ENCODE measurements around the gene PCDHA12. TPM values are rescaled to one million over a fixed set of nuclear protein-coding genes. Genes with fewer than 3 reads are reported as not detected.

The PCDHA12 gene
- total and polyA plus RNA-seq, 4 donors, result 0.01 to 0.08 TPM; not detected in 2

- DNase-seq (ENCODE audit: low spot score), result no peak
- Histone ChIP-seq H3K27me3 (ENCODE audit: control insufficient read depth in 4 of 4, insufficient read depth in 4 of 4, low read length in 3 of 4) (peaks cover 0 to 6% (median 0%) of the 10 kb centered on the region in 4 donors), H3K4me1 (ENCODE audit: control insufficient read depth in 4 of 4, insufficient read depth in 4 of 4, low read length in 3 of 4) (peaks cover 0 to 18% (median 9%) of the 10 kb centered on the region in 4 donors), H3K9me3 (ENCODE audit: control insufficient read depth in 4 of 4, low read length in 3 of 4) (peaks cover 0 to 6% (median 2%) of the 10 kb centered on the region in 4 donors), H3K27ac (ENCODE audit: low read depth in 1 of 2, low read length in 2 of 2) (no peak overlapping the region), H3K4me3 (ENCODE audit: low read depth in 1 of 3, low read length in 3 of 3) (no peak overlapping the region), H3K36me3 (ENCODE audit: control insufficient read depth in 4 of 4, insufficient read depth in 3 of 4, low read depth in 1 of 4, low read length in 3 of 4) (no peaks in the 10 kb centered on the region), H3K9ac (ENCODE audit: low read depth in 1 of 2, low read length in 2 of 2) (no peak overlapping the region)
- TF ChIP-seq GABPA (IDR thresholded peaks at IDR 0.05 in 1 of 2, conservative IDR thresholded peaks at IDR 0.05 in 1 of 2), result no peak
- no peak for TF ChIP-seq TAF1 (conservative IDR thresholded peaks at IDR 0.05)
- no peak for TF ChIP-seq CTCF (IDR thresholded peaks at IDR 0.05; ENCODE audit: low read depth, low read length, missing input control)
- no peak for TF ChIP-seq RXRA (IDR thresholded peaks at IDR 0.05)
- TF ChIP-seq REST (IDR thresholded peaks at IDR 0.05), result no peak
- TF ChIP-seq HNF4G (IDR thresholded peaks at IDR 0.05), result no peak
- TF ChIP-seq SP1 (IDR thresholded peaks at IDR 0.05), result no peak
- TF ChIP-seq NR2F2 (IDR thresholded peaks at IDR 0.05), result no peak
- no peak for TF ChIP-seq MAX (IDR thresholded peaks at IDR 0.05)
- TF ChIP-seq RAD21 (IDR thresholded peaks at IDR 0.05), result no peak
- no peak for TF ChIP-seq HNF4A (conservative IDR thresholded peaks at IDR 0.05)
- TF ChIP-seq FOXA2 (IDR thresholded peaks at IDR 0.05), result no peak
- no peak for TF ChIP-seq FOXA1 (IDR thresholded peaks at IDR 0.05)
- TF ChIP-seq EGR1 (IDR thresholded peaks at IDR 0.05; ENCODE audit: low read depth in 2 of 2), result no peak
- TF ChIP-seq JUND (IDR thresholded peaks at IDR 0.05), result no peak
- WGBS, result 51% methylated on average over 4 of the region's 4 CpGs
Measured at GRCh38 chr5:140923601-140924000, 48.5 kb downstream of the PCDHA12 start.

- TF ChIP-seq RAD21 (IDR thresholded peaks at IDR 0.05) (no peak), NR2F2 (IDR thresholded peaks at IDR 0.05) (peak; percentile 32), HNF4A (conservative IDR thresholded peaks at IDR 0.05) (no peak)
- 6% methylated on average over 41 of the region's 41 CpGs for WGBS
- H3K27me3 ChIP-seq (ENCODE audit: control insufficient read depth in 4 of 4, insufficient read depth in 4 of 4, low read length in 3 of 4), result peaks cover 0 to 6% (median under 1%) of the 10 kb centered on the region in 4 donors
- H3K36me3 ChIP-seq (ENCODE audit: control insufficient read depth in 4 of 4, insufficient read depth in 3 of 4, low read depth in 1 of 4, low read length in 3 of 4), result no peaks in the 10 kb centered on the region
- no peak within 1 kb of the TSS for H3K27ac ChIP-seq (ENCODE audit: low read depth in 1 of 2, low read length in 2 of 2)
- no peak within 1 kb of the TSS for H3K9ac ChIP-seq (ENCODE audit: low read depth in 1 of 2, low read length in 2 of 2)
- H3K4me3 ChIP-seq (ENCODE audit: low read depth in 1 of 3, low read length in 3 of 3), result peak within 1 kb of the TSS; percentile 42 to 66 (median 53)
- H3K9me3 ChIP-seq (ENCODE audit: control insufficient read depth in 4 of 4, low read length in 3 of 4), result peaks cover 0 to 6% (median 2%) of the 10 kb centered on the region in 4 donors
- H3K4me1 ChIP-seq (ENCODE audit: control insufficient read depth in 4 of 4, insufficient read depth in 4 of 4, low read length in 3 of 4), result peaks cover 0 to 18% (median 9%) of the 10 kb centered on the region in 4 donors
- DNase-seq (ENCODE audit: low spot score), result no peak
Measured at GRCh38 chr5:140925806-140926442, 50.8 kb downstream of the PCDHA12 start, which contains the start of gene PCDHAC1. Gene PCDHAC1 (plus strand): TSS chr5:140926299. CDS start chr5:140926893, 594 bp downstream.

Data from liver (tissue), 9 donors.